NCI-H1105 treated with DMSO at 0.1 percent for 48 hours (cell line): ENCODE data around the gene MDC1.
A peak's percentile ranks its signal among the peaks of the same experiment; 100 is the strongest.
"Not testable (repeated sequence)": the region's sequence is repeated elsewhere in the genome, so short reads cannot be mapped to it uniquely, and the experiment has no call there.

Experiments
- DNase-seq: peaks from one replicate; lab custom pipeline; 2025; lab: John Stamatoyannopoulos, UW

The MDC1 gene

DNA sequence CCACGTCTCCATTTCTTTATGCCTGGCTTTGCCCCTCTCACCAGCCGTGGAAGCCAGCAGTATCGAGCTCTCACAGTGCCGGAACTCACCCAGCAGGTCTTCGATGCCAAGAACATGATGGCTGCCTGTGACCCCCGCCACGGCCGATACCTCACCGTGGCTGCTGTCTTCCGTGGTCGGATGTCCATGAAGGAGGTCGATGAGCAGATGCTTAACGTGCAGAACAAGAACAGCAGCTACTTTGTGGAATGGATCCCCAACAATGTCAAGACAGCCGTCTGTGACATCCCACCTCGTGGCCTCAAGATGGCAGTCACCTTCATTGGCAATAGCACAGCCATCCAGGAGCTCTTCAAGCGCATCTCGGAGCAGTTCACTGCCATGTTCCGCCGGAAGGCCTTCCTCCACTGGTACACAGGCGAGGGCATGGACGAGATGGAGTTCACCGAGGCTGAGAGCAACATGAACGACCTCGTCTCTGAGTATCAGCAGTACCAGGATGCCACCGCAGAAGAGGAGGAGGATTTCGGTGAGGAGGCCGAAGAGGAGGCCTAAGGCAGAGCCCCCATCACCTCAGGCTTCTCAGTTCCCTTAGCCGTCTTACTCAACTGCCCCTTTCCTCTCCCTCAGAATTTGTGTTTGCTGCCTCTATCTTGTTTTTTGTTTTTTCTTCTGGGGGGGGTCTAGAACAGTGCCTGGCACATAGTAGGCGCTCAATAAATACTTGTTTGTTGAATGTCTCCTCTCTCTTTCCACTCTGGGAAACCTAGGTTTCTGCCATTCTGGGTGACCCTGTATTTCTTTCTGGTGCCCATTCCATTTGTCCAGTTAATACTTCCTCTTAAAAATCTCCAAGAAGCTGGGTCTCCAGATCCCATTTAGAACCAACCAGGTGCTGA lies 7.0 kb upstream of the MDC1 start:
- DNase-seq: not testable (repeated sequence)

DNA sequence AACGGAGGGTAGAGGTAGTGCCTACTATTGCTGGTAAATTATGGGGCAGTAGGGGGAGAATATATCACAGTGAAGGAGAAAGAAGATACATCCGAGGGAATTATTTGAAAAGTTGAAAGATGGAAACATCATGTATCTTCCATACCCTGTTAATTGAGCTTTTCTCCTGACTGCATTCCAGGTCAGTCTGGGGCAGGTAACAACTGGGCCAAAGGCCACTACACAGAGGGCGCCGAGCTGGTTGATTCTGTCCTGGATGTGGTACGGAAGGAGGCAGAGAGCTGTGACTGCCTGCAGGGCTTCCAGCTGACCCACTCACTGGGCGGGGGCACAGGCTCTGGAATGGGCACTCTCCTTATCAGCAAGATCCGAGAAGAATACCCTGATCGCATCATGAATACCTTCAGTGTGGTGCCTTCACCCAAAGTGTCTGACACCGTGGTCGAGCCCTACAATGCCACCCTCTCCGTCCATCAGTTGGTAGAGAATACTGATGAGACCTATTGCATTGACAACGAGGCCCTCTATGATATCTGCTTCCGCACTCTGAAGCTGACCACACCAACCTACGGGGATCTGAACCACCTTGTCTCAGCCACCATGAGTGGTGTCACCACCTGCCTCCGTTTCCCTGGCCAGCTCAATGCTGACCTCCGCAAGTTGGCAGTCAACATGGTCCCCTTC lies 6.2 kb upstream of the MDC1 start:
- DNase-seq: not testable (repeated sequence)

DNA sequence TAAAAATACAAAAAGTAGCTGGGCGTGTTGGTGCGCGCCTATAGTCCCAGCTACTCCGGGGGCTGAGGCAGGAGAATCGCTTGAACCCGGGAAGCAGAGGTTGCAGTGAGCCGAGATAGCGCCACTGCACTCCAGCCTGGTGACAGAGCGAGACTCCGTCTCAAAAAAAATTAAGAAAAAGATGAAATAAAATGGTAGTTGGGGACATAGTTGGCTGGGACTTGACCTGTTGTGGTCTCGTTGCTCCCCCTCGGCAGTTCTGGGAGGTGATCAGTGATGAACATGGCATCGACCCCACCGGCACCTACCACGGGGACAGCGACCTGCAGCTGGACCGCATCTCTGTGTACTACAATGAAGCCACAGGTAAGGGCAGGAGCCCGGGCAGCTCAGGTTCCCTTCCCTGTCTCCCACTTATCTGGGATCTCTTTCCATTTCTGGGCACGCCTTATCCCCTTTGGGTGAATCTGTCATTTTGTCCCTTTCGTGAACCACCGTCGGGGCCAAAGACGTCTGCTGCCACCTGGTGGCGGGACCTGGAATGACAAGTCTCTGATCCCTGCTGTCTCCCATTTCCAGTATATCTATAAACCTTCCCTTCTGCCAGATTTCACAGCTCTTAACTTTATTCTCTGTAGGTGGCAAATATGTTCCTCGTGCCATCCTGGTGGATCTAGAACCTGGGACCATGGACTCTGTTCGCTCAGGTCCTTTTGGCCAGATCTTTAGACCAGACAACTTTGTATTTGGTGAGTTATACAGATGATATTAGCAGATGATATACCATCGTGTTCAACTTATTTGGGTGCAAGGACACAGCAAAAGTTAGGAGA lies 5.4 kb upstream of the MDC1 start:
- peak; percentile 66 for DNase-seq

DNA sequence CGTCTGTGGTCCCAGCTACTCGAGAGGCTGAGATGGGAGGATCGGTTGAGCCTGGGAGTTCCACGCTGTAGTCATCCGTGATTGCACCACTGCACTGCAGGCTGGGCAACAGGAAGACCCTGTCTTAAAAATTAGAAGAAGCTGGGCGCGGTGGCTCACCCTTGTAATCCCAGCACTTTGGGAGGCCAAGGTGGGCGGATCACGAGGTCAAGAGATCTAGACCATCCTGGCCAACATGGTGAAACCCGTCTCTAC lies 4.9 kb upstream of the MDC1 start:
- not testable (repeated sequence) for DNase-seq

DNA sequence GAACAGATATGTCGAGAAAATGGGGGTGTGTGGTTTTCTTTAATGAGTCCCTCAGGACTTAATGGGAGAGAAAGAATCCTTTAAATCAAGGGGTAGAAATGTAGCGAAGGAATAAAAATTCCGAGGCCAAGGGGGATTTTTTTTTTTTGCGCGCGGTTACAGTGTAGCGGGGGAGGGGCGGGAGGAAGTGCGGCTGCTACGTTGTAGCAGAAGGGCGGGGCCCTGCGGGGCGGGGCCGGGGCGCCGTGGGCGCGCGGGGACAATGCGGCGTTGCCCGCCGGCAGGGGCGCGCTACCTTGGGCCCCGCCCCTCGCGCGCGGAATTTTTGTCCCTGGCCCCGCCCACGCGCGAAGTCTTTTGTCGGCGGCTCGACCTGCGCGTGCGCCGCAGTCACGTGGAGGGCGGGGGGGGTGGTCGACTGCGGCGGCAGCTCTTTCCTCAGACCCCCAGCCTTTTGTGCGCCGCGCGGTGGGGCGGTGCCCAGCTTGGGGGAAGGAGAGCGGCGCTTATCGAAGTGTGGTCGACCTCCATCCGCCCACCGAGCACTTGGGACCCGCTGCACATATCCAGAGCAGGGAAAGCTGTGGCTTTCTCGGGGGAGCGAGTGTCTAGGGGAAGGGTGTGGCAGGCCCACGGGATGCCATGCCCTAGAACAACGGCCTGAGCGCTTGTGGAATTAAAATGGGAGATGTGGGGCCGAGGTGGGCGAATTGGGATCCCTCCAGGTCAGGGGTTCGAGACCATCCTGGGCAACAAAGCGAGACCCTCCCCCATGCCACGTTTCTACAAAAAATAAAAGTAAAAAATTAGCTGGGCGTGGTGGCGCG lies 4.3 kb upstream of the MDC1 start:
- peak; percentile 85 for DNase-seq

DNA sequence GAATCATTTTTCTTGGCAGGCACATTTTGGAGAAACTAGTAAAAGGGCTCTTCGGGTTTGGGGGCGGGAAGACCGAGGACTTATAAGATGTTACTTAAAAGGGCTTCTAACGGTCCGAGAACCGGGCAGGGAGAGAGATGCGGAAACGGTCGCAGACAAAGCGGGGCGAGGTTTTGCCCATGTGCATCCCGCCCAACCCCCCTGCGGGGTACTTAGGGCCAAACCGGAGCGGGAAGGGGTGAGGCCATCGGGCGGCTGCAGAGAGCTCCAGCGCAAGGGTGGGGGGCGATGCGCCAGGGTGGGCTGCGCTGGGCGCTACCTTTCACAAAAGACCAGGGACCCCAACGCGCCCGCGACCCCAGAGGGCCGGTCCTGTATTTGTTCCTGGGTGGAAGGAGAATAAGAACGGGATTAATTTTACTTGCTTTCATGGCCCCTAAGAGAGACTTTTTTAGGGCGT lies 3.7 kb upstream of the MDC1 start:
- DNase-seq: peak; percentile 59

DNA sequence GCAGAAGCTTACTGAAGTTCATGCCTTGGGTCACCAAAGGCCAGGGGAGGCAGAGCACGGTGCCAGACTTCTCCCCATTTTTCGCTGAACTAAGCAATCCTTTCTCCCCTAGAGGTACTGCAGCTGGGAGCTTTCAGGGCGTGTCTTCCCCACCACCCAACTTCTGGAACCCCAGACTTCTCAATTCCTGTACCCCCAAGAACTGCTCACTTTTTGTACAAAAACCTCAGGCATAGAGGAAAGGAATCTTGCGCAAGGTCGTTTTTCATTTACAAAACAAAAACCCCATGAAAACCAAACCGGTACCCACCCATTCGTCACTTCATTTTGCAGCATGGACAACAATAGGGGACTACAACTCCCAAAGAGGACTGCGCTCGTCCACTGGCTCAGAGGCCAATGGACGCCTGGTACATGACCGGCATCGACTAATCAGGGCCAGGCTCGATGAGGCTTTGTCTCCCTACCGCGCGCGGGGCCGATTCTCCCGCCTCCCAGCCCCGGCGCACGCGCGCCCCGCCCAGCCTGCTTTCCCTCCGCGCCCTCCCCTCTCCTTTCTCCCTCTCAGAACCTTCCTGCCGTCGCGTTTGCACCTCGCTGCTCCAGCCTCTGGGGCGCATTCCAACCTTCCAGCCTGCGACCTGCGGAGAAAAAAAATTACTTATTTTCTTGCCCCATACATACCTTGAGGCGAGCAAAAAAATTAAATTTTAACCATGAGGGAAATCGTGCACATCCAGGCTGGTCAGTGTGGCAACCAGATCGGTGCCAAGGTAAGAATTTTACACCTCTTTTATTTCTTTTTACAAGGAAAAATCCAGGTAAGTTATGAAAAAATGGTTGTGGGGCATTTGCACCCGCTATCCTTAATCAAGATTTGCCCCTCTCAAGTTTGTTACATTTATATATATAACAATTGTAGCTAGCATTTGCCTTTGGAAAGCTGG lies 3.0 kb upstream of the MDC1 start, which contains the start of gene TUBB:
TUBB (plus strand) TSS at position 562 of the 947 bp plus-strand sequence; CDS start at position 717, 155 bp downstream.
- DNase-seq: peak; percentile 98

DNA sequence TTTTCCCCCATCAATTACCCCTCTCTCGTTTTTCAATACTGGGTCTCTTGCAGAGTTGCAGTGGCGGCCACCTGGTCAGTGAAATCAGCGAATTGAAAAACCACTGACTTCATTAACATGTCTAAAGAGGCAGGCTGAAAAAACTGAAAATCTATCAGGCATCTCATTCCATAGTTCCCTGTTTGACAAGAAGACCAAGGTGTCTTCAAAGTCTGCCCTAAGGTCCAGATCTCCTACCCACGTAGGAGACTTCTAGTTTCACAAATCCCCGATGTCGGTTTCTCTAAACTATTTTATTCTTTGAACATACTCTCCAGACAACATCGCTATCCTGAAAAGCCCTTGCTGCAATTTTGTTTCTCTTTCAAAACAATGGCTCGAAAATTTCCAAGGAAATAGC lies 2.3 kb upstream of the MDC1 start:
- DNase-seq: peak; percentile 64

DNA sequence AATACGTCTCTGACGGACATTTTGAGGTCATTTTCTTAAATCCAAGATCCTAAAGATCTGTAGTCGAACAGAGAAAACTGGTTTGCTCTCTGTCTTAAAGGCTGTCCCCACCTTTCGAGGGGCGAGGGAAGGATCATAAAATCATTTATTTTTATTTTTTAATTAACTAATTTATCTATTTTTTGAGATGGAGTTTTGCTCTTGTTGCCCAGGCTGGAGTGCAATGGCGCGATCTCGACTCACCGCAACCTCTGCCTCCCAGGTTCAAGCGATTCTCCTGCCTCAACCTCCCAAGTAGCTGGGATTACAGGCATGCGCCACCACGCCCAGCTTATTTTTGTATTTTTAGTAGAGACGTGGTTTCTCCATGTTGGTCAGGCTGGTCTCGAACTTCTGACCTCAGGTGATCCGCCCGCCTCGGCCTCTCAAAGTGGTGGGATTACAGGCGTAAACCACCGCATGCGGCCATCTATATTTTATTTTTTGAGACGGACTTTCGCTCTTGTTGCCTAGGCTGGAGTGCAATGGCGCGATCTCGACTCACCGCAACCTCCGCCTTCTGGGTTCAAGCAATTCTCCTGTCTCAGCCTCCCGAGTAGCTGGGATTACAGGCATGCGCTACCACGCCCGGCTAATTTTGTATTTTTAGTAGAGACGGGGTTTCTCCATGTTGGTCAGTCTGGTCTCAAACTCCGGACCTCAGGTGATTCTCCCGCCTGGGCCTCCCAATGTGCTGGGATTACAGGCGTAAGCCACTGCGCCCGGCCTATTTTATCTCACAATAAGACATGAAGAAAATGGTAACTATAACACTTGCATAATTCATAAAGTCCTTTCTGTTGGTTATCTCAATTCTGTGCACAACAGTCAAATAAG lies 1.0 kb upstream of the MDC1 start:
- not testable (repeated sequence) for DNase-seq

DNA sequence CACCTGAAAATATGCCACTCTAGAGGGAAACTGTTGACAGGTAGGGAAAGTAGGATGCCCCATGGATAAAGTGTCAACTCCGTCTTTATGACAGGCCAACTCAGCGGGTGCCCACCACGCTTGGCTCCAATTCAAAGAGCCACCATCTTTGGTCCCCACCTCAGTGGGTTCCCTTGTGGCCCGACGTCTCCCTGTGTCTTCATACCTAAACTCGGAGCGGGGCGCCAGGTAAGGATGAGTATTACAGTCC lies 277 bp downstream of the MDC1 start:
- DNase-seq: no peak

DNA sequence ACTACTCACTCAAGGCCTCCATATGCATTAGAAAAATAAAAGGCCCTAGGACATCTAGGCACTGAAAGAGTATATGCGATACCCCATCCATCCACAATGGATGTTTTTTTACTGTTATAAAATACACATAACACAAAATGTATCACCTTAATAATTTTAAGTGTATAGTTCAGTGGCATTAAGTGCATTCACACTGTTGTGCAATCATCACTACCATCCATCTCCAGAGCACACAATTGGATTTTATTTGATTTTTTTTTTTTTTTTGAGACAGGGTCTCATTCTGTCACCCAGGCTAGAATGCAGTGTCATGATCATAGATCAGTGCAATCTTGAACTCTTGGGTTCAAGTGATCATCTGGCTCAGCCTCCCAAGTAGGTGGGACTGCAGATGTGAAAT lies 2.8 kb downstream of the MDC1 start:
- no peak for DNase-seq

DNA sequence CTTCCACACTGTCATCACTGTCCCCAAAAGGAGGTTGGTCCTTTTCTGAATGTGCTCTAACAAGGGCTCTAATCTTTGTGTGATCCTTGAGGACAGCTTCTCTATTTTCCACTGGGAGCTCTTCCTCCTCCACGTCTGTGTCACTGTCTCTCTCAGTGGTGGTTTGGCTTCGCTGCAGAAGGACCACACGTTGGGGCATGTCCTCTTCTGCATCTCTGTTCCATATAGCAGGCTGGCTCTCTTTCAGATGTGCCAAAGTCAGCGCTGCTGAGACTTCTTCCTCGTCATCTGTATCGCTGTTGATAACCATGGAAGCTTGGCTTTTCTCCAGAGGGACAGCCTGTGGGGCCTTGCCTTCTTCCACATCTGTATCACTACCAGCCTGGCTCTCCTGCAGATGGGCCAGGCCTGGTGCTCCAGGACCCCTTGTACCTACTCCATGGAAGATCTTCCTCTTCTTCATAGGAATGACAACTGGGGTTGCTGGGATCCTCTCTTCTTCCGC lies 4.6 kb downstream of the MDC1 start:
- DNase-seq: no peak

DNA sequence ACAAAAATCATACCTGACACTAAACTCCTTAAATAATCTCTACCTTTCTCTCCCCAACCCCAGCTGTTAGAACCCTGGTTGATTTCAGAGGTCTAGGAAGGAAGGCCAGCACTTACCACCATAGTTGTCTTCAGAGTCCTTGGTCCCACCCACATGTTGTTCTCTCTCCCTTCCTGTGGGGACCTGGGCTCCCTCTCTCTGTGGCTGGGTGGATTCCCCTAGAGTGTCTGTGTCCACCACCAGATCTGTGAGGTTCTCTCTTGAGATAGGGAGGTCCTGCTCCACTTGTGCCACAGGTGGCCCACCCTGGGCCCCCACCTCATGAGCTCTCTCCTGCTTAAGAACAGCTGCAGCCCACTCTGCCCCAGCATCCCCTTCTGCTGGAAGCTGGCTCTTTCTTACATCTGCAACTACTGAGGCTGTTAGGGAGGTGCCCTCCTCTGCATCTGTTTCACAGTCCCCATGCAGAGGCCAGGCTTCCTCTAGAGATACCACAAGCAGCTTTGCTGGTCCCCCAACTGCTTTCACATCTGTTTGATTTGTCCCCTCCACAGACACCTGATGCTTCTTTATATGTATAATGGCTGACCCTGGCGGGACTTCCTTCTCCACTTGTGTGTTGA lies 5.2 kb downstream of the MDC1 start:
- DNase-seq: no peak

DNA sequence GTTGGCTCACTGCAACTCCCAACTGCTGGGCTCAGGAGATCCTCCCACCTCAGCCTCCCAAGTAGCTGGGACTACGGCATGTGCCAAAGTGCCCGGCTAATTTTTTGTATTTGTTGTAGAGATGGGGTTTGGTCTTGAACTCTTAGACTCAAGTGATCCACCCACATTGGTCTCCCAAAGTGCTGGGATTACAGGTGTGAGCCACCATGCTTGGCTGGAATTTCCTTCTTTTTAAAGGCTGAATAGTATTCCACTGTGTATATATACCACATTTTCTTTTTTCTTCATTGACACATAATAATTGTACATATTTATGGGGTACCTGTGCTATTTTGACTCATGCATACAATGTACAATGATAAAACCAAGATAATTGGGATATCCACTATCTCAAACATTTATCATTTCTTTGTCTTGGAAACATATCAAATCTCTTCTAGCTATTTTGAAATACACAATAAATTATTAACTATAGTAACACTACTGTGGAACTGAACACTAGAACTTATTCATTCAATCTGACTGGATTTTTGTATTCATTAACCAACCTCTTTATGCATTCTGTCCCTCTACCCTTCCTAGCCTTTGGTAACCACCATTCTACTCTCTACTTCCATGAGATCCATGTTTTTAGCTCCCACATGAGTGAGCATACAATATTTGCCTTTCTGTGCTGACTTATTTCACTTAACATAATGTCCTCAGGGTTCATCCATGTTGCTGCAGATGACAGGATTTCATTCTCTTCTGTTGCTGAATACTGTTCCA lies 7.8 kb downstream of the MDC1 start:
- DNase-seq: no peak

DNA sequence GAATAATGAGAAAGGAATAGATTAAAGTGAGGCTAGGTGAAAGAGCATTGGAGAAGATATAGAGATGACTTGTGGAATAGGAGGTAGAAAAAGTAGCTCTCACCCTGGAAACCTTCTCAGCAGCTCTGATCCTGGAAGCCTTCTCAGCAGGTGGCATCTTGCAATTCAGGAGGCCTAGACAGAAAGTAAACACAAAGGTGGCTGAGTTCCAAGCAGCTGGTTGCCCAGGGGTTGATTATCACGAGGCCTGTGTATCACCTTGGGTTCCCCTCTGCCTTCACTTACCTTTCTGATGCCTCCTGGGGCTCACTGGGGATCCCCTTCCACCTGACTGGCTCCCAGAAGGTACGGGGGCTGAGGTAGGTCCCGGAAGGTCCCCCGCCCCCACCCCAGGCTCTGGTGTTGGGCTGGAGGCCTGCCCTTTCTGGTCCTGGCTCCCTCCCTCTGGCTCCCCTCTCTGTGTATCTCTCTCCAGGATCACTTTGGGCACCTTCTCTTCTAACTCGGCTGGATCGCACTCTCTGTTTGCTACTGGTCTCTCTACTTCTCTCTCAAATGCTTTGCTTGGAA lies 9.7 kb downstream of the MDC1 start:
- DNase-seq: peak; percentile 86

DNA sequence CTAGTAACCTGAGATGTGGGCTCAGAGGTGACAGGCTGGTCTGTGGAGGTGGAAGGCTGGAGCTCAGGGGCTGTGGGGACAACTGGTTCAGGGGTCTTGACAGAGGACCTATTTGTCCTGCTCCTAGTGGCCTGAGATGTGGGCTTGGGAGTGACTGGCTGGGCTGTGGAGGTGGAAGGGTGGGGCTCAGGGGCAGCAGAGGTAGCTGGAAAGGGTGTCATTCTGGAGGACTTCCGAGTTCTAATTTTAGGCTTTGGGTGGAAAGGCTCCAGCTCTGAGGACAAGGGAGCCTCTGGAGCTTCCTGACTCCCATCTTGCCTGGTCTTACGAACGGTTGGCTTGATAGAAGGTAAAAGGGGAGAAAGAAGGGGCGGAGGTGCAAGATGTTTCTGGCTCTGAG lies 11.5 kb downstream of the MDC1 start:
- no peak for DNase-seq

DNA sequence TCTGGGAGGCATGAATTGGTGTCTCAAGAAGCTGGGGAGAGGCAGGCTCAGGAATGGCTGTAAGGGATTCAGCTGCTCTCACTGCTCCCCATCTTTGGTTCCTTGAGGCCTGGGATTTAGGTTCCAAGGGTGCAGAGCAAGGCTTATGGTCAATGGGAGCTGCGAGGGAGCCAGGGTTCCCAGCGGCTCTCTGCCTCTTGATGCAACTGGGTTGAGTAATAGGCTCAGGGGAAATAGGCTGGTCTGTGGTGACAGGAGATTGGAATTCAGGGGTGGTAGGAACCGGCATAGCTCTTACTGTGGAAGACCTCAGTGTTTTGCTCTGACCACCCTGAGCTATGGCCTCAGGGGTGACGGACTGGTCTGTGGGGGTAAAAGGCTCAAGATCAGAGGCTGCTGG lies 13.3 kb downstream of the MDC1 start:
- DNase-seq: no peak

DNA sequence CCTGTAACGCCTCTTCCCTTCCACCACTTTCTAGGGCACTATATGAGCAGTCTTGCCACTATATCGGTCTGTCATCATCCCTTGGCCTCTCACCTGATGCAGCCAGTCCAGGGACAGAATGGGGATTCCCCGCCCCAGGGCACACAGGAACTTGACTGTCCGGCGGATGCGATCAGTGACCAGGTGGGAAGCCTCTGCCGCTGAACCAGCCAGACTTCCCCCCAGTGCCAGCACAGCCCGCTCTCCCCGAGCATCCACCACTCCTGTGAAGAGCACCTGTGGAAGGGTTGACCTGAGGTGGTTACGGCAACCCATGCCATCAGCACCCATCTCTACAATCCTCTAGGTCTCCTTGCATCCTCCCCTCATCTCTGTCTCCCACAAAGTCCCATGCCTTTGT lies 14.1 kb downstream of the MDC1 start:
- no peak for DNase-seq
